Lung (tissue), 12 donors: Measurements from ENCODE around the gene SYNM. TPM values are rescaled to one million over a fixed set of nuclear protein-coding genes. Genes with fewer than 3 reads are reported as not detected.
"Not testable (repeated sequence)": the region's sequence is repeated elsewhere in the genome, so short reads cannot be mapped to it uniquely, and the experiment has no call there.

Experiments
- ATAC-seq: fragments of 200-7000 bp; cut with Tn5 transposase; one replicate; pipeline ENCODE4 v1.9.1; 2020; ENCODE audit warnings: moderate number of reproducible peaks; ENCODE audit not compliant: insufficient read depth, low FRiP score
- DNase-seq, 3 donors: peaks; one replicate each; pipeline ENCODE4 v3.0.0-alpha.2; 2013 to 2017
- H3K27ac ChIP-seq, 2 donors: one replicate each; pipeline ENCODE4 v1.5.1; 2013; ENCODE audit warnings: mild to moderate bottlenecking in 2 of 2, moderate library complexity in 2 of 2, control low read depth in 1 of 2, inconsistent platforms in 1 of 2, low read depth in 1 of 2, low read length in 1 of 2
- H3K27me3 ChIP-seq, 3 donors: one replicate each; pipeline ENCODE4 v1.5.1; 2013; ENCODE audit warnings: low read length in 2 of 3; ENCODE audit not compliant: control insufficient read depth in 3 of 3, insufficient read depth in 3 of 3
- H3K36me3 ChIP-seq, 4 donors: one replicate each; pipeline ENCODE4 v1.5.1; 2013; ENCODE audit warnings: low read length in 4 of 4, mild to moderate bottlenecking in 1 of 4, moderate library complexity in 1 of 4; ENCODE audit not compliant: control insufficient read depth in 4 of 4, insufficient read depth in 4 of 4
- H3K4me1 ChIP-seq, 5 donors: one replicate each; pipeline ENCODE4 v1.5.1; 2013; ENCODE audit warnings: low read length in 5 of 5, mild to moderate bottlenecking in 2 of 5, moderate library complexity in 1 of 5; ENCODE audit not compliant: control insufficient read depth in 5 of 5, insufficient read depth in 5 of 5
- H3K4me3 ChIP-seq: one replicate; pipeline ENCODE4 v1.5.1; 2013; ENCODE audit warnings: mild to moderate bottlenecking, control low read depth, moderate library complexity
- H3K9ac ChIP-seq, 2 donors: one replicate each; pipeline ENCODE4 v1.5.1; 2013; ENCODE audit warnings: low read length in 2 of 2, control low read depth in 1 of 2; ENCODE audit not compliant: insufficient read depth in 1 of 2
- H3K9me3 ChIP-seq, 4 donors: one replicate each; pipeline ENCODE4 v1.5.1; 2013; ENCODE audit warnings: low read length in 3 of 4, mild to moderate bottlenecking in 1 of 4, moderate library complexity in 1 of 4; ENCODE audit not compliant: control insufficient read depth in 4 of 4, insufficient read depth in 3 of 4
- WGBS, 2 donors: extraction: QIAGEN DNeasy Blood & Tissue Kit; methylation state at CpG; one replicate each; pipeline ENCODE4 v1.1.7; 2013; 5-methylcytosine and 5-hydroxymethylcytosine counted together
- polyA plus RNA-seq, 2 donors: library from polyadenylated mRNA; stranded (reverse); fragments of 200-250 nt; gene quantifications; one replicate each; pipeline ENCODE4 v1.2.1, GENCODE V29; 2013
- total RNA-seq, 2 donors: library from RNA; depleted of rRNA in 1 of 2; stranded (reverse); fragments of >200 nt in 1 of 2; gene quantifications; one replicate each; pipeline ENCODE4 v1.2.1, GENCODE V29; 2014 to 2021
- TF ChIP-seq, protein P1 (sequence below): IDR thresholded peaks from 2 replicates; pipeline ENCODE4 v1.5.1; 2012; ENCODE audit warnings: mild to moderate bottlenecking; ENCODE audit errors: control extremely low read depth, extremely low read depth
- donor health status: control.
- donor health status: control.
- donor health status: Bipolar disorder and iron deficiency.
- donor health status: healthy.
- donor health status: DM: yes; HTN: yes; CAD: no.

Gene SYNM
- total and polyA plus RNA-seq, 4 donors, result 5.3 to 21.3 (median 10.9) TPM

DNA sequence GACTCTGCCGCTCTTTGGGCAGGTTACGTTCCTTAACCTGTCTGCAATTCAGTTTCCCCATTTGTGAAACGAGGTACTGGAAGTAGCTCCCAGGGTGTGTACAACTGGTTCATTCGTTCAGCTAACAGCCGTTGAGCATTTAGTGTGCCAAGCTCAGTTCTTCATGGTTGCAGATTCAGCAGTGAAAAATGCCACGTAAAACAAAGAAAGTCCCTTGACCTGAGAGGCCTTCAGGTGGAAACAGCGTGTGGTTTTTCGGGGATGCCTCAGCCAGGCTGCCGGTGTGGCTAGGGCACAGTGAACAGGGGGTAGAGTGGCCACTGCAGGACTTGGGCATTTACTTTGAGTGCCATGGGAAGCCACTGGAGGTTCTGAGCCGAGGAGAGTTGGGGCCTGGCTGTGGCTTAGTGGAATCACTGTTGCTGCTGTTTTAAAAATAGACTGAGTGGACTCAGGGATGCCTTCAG lies 4.7 kb downstream of the SYNM start:
- ATAC-seq, result no peak
- peaks cover 0 to 14% (median 9%) of the 10 kb centered on the region in 5 donors for H3K4me1 ChIP-seq
- no peak overlapping the region for H3K4me3 ChIP-seq
- TF ChIP-seq, protein P1, sequence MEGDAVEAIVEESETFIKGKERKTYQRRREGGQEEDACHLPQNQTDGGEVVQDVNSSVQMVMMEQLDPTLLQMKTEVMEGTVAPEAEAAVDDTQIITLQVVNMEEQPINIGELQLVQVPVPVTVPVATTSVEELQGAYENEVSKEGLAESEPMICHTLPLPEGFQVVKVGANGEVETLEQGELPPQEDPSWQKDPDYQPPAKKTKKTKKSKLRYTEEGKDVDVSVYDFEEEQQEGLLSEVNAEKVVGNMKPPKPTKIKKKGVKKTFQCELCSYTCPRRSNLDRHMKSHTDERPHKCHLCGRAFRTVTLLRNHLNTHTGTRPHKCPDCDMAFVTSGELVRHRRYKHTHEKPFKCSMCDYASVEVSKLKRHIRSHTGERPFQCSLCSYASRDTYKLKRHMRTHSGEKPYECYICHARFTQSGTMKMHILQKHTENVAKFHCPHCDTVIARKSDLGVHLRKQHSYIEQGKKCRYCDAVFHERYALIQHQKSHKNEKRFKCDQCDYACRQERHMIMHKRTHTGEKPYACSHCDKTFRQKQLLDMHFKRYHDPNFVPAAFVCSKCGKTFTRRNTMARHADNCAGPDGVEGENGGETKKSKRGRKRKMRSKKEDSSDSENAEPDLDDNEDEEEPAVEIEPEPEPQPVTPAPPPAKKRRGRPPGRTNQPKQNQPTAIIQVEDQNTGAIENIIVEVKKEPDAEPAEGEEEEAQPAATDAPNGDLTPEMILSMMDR, result no peak
- no peak for DNase-seq
- H3K9ac ChIP-seq, result no peak overlapping the region
- H3K36me3 ChIP-seq, result no peaks in the 10 kb centered on the region
- H3K9me3 ChIP-seq, result peaks cover 0 to 3% (median 0%) of the 10 kb centered on the region in 4 donors
- peak overlapping the region in 1 of 2 donors; percentile 47 for H3K27ac ChIP-seq
- H3K27me3 ChIP-seq, result peaks cover 0 to 26% (median 15%) of the 10 kb centered on the region in 3 donors
- 84 to 91% methylated on average over 10 of the region's 10 CpGs for WGBS, 2 donors

DNA sequence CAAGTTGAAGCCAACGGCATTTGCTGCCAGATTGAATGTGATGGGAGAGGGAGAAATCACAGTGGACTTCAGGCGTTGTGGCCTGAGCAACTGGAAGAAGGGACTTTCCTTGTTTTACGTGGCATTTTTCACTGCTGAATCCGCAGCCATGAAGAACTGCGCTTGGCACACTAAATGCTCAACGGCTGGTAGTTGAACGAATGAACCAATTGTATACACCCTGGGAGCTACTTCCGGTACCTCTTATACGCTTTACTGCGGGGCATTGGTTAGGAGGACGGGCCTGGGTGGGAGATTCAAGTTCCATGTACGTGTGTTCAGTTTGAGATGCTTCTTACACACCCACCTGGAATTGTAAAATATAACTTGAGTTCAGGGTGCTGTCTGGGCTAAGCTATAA lies 5.2 kb downstream of the SYNM start:
- TF ChIP-seq, protein P1, result no peak
- peak overlapping the region in 1 of 2 donors; percentile 47 for H3K27ac ChIP-seq
- ATAC-seq, result peak; percentile 21
- no peak overlapping the region for H3K4me3 ChIP-seq
- H3K27me3 ChIP-seq, result peaks cover 0 to 26% (median 15%) of the 10 kb centered on the region in 3 donors
- H3K36me3 ChIP-seq, result no peaks in the 10 kb centered on the region
- peaks cover 0 to 3% (median 0%) of the 10 kb centered on the region in 4 donors for H3K9me3 ChIP-seq
- H3K9ac ChIP-seq, result no peak overlapping the region
- no peak for DNase-seq
- 89 to 96% methylated on average over 12 of the region's 12 CpGs for WGBS, 2 donors
- H3K4me1 ChIP-seq, result peaks cover 0 to 14% (median 9%) of the 10 kb centered on the region in 5 donors

DNA sequence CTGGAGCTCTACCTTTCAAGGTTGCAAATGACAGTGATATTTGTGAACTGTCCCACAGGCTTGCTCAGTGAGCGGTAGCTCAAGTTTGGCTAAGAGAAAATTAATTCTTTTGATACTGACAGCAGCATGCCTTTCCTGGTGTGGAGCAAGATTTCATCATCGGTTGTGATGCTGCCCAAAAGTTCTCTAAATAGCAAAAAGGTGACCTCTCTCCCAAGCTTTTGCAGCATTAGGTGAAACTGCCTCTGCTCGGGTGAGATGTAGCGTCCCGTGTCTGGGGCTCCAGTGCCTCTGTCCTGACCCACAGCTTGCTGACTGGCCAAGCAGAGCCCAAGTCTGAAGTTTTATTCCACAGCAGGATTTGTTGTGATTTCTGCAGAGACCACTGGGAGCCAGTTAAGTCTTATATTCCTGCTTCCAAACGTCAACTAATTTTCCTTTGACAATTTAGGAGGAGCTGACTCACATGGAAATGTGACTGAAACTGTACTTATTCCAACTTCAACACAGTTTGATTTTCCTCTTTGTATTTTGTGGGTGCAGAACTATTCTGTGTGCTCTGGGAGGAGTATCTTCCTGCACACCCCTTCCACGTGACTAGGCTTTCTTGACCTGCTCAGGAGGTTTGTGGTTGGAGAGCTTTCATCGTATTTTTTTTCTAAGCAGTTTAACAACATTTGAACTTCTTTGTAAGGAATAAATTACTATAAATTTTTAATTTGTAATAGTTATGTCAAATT lies 5.9 kb downstream of the SYNM start:
- Histone ChIP-seq H3K9ac (no peak overlapping the region), H3K4me3 (no peak overlapping the region), H3K27ac (peak overlapping the region in 1 of 2 donors; percentile 47), H3K4me1 (peaks cover 0 to 12% (median 9%) of the 10 kb centered on the region in 5 donors), H3K9me3 (peaks cover 0 to under 1% (median 0%) of the 10 kb centered on the region in 4 donors), H3K27me3 (peaks cover 0 to 26% (median 15%) of the 10 kb centered on the region in 3 donors), H3K36me3 (no peaks in the 10 kb centered on the region)
- TF ChIP-seq, protein P1, result no peak
- ATAC-seq (no peak), DNase-seq (no peak)
- 62 to 65% methylated on average over 8 of the region's 8 CpGs for WGBS, 2 donors

DNA sequence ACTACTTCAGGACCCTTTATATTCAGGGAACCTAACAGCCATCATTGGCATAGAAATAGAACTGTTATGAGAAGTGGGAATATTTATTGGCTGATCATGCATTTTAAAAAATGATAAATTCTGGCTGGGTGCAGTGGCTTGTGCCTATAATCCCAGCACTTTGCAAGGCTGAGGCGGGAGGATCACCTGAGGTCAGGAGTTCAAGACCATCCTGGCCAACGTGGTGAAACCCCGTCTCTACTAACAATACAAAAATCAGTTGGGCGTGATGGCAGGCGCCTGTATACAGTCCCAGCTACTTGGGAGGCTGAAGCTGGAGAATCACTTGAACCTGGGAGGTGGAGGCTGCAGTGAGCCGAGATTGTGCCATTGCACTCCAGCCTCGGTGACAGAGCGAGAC lies 6.8 kb downstream of the SYNM start:
- not testable (repeated sequence) for H3K27ac ChIP-seq, H3K9ac ChIP-seq, H3K4me3 ChIP-seq, H3K4me1 ChIP-seq, ATAC-seq, H3K36me3 ChIP-seq, DNase-seq, H3K9me3 ChIP-seq
- H3K27me3 ChIP-seq, result peaks cover 0 to 20% (median 12%) of the 10 kb centered on the region in 3 donors
- WGBS, 2 donors, result 89 to 94% methylated on average over 8 of the region's 8 CpGs
